ENCODE results near the gene BHMT2. TPM values are rescaled to one million over a fixed set of nuclear protein-coding genes. Genes with fewer than 3 reads are reported as not detected.

BHMT2 gene
- total RNA-seq, 2 donors from 2014 or later = 0.40 to 0.90 TPM

GRCh38 chr5:79023947-79024346 lies 45.6 kb upstream of the BHMT2 start:
- no peak for TF ChIP-seq CTCF (IDR thresholded peaks at IDR 0.05)
- Histone ChIP-seq H3K36me3 (no peaks in the 10 kb centered on the region), H3K27ac (no peak overlapping the region), H3K4me3 (no peak overlapping the region), H3K4me1 (no peaks in the 10 kb centered on the region), H3K9me3 (no peaks in the 10 kb centered on the region), H3K9ac (ENCODE audit: low read depth in 2 of 2, low read length in 2 of 2) (no peak overlapping the region), H3K27me3 (no peaks in the 10 kb centered on the region)
- no peak for DNase-seq
- intact Hi-C loops (cut with DNase I) = loop anchor here (5.0 kb wide), 1 partner anchor 438 kb away; no protein-coding TSS in a partner anchor

DNA sequence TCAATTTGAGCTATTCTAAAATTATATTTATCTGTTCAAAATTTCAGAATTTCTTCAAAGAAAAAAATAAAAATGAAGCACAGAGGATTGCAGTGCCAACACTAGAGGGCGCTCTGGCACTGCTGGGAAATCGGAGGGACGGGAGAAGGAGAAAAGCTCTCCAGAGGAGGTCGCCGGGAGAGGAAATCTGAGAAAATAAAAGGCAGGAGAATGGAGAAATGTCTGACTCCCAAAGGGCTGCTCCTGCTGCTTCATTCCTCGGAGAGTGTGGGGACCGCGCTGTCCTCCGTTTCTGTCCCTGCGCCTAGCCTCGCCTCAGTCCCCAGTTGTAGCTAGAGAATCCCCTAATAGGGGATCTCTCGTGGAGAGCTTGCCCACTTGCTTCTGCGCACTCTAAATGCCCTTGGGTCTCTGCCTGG lies 44.5 kb upstream of the BHMT2 start:
- no peaks in the 10 kb centered on the region for H3K27me3 ChIP-seq
- no peaks in the 10 kb centered on the region for H3K4me1 ChIP-seq
- H3K9ac ChIP-seq (ENCODE audit: low read depth in 2 of 2, low read length in 2 of 2) = no peak overlapping the region
- intact Hi-C loops (cut with DNase I) = loop anchor here (1.0 kb wide), 1 partner anchor 107 kb away; no protein-coding TSS in a partner anchor
- TF ChIP-seq CTCF (IDR thresholded peaks at IDR 0.05) = peak; percentile 97
- H3K27ac ChIP-seq = no peak overlapping the region
- H3K36me3 ChIP-seq = no peaks in the 10 kb centered on the region
- H3K4me3 ChIP-seq = peak overlapping the region; percentile 9
- peak; percentile 61 for DNase-seq
- H3K9me3 ChIP-seq = no peaks in the 10 kb centered on the region

DNA sequence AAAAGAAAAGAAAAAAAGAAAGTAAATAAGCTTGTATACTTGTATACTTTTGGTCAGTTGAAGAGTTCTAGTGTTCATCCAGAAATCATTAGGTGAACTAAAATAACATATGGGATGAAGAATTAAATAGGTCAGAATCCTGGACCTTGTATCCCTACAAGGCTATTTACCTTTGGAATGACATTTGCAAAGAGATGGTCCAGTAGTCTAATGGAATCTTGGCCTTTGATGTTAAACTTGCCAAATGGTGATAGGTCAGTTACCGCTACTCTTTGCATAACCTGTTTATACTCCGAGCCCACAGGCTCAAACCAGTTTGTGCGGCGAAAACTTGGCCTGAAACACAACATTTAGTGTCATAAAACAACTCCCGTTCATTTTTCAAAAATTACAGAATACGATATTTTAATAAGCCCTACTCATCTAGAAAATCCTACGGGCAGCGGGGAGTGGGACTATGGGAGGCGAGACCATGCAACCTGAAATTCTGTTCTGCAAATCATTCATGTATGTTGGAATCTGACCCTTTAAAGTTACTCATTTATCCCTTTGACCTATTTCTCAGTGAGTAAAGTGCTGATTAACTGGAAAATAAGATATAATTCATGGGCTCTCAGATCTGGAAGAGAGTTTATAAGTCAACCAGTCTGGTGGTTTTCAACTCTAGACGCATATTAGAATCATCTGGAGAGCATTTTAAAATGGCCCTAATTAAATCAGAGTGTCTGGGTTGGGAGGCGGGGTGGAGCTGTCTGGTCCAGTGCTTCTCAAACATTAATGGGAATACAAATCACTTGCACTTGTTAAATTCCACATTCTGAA lies 38.7 kb upstream of the BHMT2 start:
- no peak overlapping the region for H3K27ac ChIP-seq
- H3K9ac ChIP-seq (ENCODE audit: low read depth in 2 of 2, low read length in 2 of 2) = no peak overlapping the region
- intact Hi-C loops (cut with DNase I) = no loop called here

GRCh38 chr5:79031485-79031867 lies 38.1 kb upstream of the BHMT2 start:
- no peak overlapping the region for H3K27ac ChIP-seq
- intact Hi-C loops (cut with DNase I) = no loop called here
- no peaks in the 10 kb centered on the region for H3K36me3 ChIP-seq
- DNase-seq = no peak
- H3K4me3 ChIP-seq = no peak overlapping the region
- no peaks in the 10 kb centered on the region for H3K9me3 ChIP-seq
- TF ChIP-seq CTCF (IDR thresholded peaks at IDR 0.05) = no peak
- H3K9ac ChIP-seq (ENCODE audit: low read depth in 2 of 2, low read length in 2 of 2) = no peak overlapping the region
- H3K27me3 ChIP-seq = no peaks in the 10 kb centered on the region
- no peaks in the 10 kb centered on the region for H3K4me1 ChIP-seq

More for the DNA sequence above, 38.7 kb upstream of the BHMT2 start:
- DNase-seq = no peak
- Histone ChIP-seq H3K36me3 (no peaks in the 10 kb centered on the region), H3K4me3 (no peak overlapping the region), H3K9me3 (no peaks in the 10 kb centered on the region), H3K4me1 (no peaks in the 10 kb centered on the region), H3K27me3 (no peaks in the 10 kb centered on the region)
- TF ChIP-seq CTCF (IDR thresholded peaks at IDR 0.05) = no peak

- no peak for TF ChIP-seq CTCF (IDR thresholded peaks at IDR 0.05)
- Histone ChIP-seq H3K4me1 (no peaks in the 10 kb centered on the region), H3K27ac (no peak overlapping the region), H3K4me3 (no peak overlapping the region), H3K9me3 (no peaks in the 10 kb centered on the region), H3K27me3 (no peaks in the 10 kb centered on the region), H3K36me3 (no peaks in the 10 kb centered on the region), H3K9ac (ENCODE audit: low read depth in 2 of 2, low read length in 2 of 2) (no peak overlapping the region)
- no peak for DNase-seq
- intact Hi-C loops (cut with DNase I) = no loop called here
Measured at GRCh38 chr5:79032031-79032695, 37.4 kb upstream of the BHMT2 start.
